Measurements from ENCODE around the gene GNG4. TPM values are rescaled to one million over a fixed set of nuclear protein-coding genes. Genes with fewer than 3 reads are reported as not detected.
"Not testable (repeated sequence)": the region's sequence is repeated elsewhere in the genome, so short reads cannot be mapped to it uniquely, and the experiment has no call there.

The GNG4 gene
- total and polyA plus RNA-seq, 8 donors = 1.1 to 3.2 (median 2.0) TPM; not detected in 2

DNA sequence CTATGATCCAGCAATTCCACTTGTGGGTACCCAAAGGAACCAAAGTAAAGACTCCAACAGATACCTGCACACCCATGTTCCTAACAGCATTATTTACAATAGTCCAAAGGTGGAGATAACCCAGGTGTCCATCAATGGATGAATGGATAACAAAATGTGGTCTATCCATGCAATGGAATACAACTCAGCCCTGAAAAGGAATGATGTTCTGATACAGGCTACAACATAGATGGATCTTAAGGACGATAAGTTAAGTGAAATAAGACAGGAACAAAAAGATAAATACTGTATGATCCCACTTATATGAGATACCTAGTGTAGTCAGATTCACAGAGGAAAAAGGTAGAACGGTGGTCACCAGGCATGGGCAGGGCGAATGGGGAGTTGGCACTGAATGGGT is 69.7 kb downstream of the GNG4 start:
- DNase-seq (no peak), ATAC-seq (no peak)
- TF ChIP-seq, protein P1, sequence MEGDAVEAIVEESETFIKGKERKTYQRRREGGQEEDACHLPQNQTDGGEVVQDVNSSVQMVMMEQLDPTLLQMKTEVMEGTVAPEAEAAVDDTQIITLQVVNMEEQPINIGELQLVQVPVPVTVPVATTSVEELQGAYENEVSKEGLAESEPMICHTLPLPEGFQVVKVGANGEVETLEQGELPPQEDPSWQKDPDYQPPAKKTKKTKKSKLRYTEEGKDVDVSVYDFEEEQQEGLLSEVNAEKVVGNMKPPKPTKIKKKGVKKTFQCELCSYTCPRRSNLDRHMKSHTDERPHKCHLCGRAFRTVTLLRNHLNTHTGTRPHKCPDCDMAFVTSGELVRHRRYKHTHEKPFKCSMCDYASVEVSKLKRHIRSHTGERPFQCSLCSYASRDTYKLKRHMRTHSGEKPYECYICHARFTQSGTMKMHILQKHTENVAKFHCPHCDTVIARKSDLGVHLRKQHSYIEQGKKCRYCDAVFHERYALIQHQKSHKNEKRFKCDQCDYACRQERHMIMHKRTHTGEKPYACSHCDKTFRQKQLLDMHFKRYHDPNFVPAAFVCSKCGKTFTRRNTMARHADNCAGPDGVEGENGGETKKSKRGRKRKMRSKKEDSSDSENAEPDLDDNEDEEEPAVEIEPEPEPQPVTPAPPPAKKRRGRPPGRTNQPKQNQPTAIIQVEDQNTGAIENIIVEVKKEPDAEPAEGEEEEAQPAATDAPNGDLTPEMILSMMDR (IDR thresholded peaks at IDR 0.05) = no peak
- peaks cover 0 to 5% of the 10 kb centered on the region in 2 donors for H3K27me3 ChIP-seq
- no peak overlapping the region for H3K4me3 ChIP-seq
- H3K9me3 ChIP-seq = no peaks in the 10 kb centered on the region
- H3K4me1 ChIP-seq = no peaks in the 10 kb centered on the region
- H3K36me3 ChIP-seq = no peaks in the 10 kb centered on the region
- intact Hi-C loops (cut with DNase I) = no loop called here
- no peak overlapping the region for H3K27ac ChIP-seq

DNA sequence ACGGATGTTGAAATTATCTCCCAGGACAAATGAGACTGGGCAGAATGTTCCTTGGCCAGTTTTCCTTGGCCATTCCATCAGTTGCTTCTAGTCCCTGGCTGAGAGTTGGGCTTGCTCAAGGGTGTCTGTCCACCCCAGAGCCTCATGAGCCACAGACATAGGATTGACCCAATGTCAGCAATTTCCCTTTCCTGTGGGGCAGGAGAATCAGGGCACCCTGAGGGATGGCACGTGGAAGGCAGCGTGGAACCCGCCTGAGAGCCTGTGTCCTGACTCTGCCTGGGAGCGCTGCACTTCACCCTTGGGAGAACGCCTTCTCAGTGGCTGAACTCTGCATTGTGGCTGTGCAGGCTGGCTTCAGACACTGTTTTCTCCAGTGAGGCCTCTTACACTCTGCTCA is 74.0 kb downstream of the GNG4 start:
- no peaks in the 10 kb centered on the region for H3K27me3 ChIP-seq
- TF ChIP-seq, protein P1 (IDR thresholded peaks at IDR 0.05) = no peak
- H3K36me3 ChIP-seq = no peaks in the 10 kb centered on the region
- H3K27ac ChIP-seq = no peak overlapping the region
- no peaks in the 10 kb centered on the region for H3K9me3 ChIP-seq
- DNase-seq (no peak), ATAC-seq (no peak)
- H3K4me3 ChIP-seq = no peak overlapping the region
- intact Hi-C loops (cut with DNase I) = no loop called here
- H3K4me1 ChIP-seq = no peaks in the 10 kb centered on the region

GRCh38 chr1:235573880-235574279 is 75.7 kb downstream of the GNG4 start:
- Histone ChIP-seq H3K9me3 (no peaks in the 10 kb centered on the region), H3K36me3 (no peaks in the 10 kb centered on the region), H3K4me3 (no peak overlapping the region), H3K4me1 (no peaks in the 10 kb centered on the region), H3K27me3 (no peaks in the 10 kb centered on the region), H3K27ac (no peak overlapping the region)
- TF ChIP-seq, protein P1 (IDR thresholded peaks at IDR 0.05) = no peak
- DNase-seq (no peak), ATAC-seq (no peak)
- intact Hi-C loops (cut with DNase I) = no loop called here

GRCh38 chr1:235572971-235573370 is 76.6 kb downstream of the GNG4 start:
- H3K4me1 ChIP-seq; H3K36me3 ChIP-seq; H3K4me3 ChIP-seq; ATAC-seq; H3K27me3 ChIP-seq; H3K27ac ChIP-seq; H3K9me3 ChIP-seq; intact Hi-C loops (cut with DNase I); DNase-seq: not testable (repeated sequence)

GRCh38 chr1:235571482-235571881 is 78.1 kb downstream of the GNG4 start:
- intact Hi-C loops (cut with DNase I) = no loop called here
- TF ChIP-seq, protein P1 (IDR thresholded peaks at IDR 0.05) = no peak
- Histone ChIP-seq H3K4me1 (peaks cover 0 to 11% of the 10 kb centered on the region in 2 donors), H3K27me3 (no peaks in the 10 kb centered on the region), H3K27ac (no peak overlapping the region), H3K36me3 (no peaks in the 10 kb centered on the region), H3K9me3 (no peaks in the 10 kb centered on the region), H3K4me3 (no peak overlapping the region)
- ATAC-seq (no peak), DNase-seq (no peak)

DNA sequence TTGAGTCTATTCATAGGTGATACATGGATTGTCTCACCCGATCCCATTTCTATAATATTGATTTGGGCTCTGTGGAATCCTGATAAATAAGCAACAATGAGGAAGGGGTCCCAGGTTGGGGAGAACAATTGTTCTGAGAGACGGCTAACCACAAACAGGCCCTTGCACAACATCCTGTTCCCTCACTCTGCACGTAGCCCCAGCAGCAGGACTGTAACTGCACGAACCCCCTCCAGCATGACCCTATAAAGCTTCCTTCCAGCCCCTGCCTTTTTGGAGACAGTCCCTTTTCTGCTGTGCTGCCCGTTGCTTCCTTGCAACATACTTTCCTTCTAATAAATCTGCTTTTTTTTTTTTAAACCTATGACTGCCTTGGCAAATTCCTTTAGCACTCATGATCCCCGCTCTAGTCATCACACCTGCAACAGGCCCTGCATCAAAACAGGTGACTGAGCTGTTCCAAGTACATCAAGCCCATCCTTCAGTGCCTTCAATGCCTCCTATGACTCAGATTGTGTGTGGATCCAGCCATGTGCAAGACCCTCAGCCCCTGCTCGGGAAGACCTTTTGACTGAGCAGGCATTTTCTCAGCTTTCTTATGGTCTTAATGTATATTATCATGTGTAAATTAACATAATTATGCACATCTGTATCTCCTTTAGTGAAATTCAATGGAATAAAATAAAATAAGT is 81.6 kb downstream of the GNG4 start:
- no peak overlapping the region for H3K27ac ChIP-seq
- intact Hi-C loops (cut with DNase I) = no loop called here
- TF ChIP-seq, protein P1 (IDR thresholded peaks at IDR 0.05) = no peak
- H3K4me3 ChIP-seq = no peak overlapping the region
- ATAC-seq (no peak), DNase-seq (no peak)
- H3K27me3 ChIP-seq = no peaks in the 10 kb centered on the region
- peaks cover 0 to 11% of the 10 kb centered on the region in 2 donors for H3K4me1 ChIP-seq
- H3K9me3 ChIP-seq = no peaks in the 10 kb centered on the region
- no peaks in the 10 kb centered on the region for H3K36me3 ChIP-seq

All from left lung (tissue), 10 donors.